GM21619 (cell line): Measurements from ENCODE around the gene COP1.
"Not testable (repeated sequence)": the region's sequence is repeated elsewhere in the genome, so short reads cannot be mapped to it uniquely, and the experiment has no call there.

ENCODE experiments used
- ATAC-seq: cut with Tn5 transposase; IDR thresholded peaks from one replicate; pipeline ENCODE4 v1.9.1; 2021; ENCODE audit not compliant: unreplicated experiment

The COP1 gene

DNA sequence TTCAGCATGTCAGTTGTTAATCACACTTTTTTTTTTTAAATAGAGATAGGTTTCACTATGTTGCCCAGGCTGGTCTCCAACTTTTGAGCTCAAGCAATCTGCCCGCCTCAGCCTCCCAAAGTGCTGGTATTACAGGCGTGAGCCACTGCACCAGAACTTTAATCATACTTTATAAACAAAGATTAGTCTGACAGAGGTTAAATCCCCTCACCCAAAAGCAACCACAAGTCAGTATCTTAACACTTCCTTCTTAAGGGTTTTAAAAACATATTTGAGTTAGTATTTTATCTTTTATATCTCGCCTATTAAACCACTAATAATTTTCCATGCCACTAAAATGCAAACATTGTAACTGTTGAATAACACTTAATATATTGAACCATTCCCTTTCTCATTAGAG lies 70.2 kb downstream of the COP1 start:
- no peak for ATAC-seq

DNA sequence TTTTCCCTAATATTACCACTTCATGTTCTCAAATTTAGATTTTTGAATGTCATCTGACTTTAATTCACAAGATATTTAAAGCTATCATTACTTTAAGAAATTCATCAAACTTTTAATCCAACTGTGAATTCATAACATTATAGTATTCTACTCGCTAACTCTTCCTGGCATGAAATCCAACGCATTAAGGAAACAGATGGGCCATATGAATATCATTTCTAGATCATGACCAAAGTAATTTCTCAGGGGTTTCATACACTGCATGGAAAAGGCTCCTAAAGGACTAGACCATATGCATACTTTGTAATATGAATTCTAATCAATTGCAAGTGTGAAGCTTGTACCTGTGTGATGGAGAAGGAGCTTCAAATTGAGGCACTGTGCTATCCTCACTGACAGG lies 72.4 kb downstream of the COP1 start:
- no peak for ATAC-seq

DNA sequence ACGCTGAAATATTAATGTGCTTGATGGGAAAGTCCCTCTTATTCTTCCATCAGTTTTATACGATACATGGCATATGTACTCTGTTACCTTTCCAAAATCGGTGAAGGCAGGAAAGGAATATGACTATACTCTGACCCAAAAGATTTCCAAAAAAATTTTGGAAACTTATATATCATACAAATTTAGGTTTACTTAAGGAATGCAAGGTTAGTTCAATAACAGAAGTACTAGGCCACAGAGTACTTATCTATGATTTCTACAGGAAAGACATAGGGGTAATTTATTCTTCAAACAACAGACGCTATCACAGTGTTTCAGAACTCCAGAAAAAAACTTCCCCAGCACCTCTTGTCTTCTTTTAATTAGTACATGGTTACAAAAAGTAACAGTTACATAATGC lies 84.8 kb downstream of the COP1 start:
- ATAC-seq: no peak

DNA sequence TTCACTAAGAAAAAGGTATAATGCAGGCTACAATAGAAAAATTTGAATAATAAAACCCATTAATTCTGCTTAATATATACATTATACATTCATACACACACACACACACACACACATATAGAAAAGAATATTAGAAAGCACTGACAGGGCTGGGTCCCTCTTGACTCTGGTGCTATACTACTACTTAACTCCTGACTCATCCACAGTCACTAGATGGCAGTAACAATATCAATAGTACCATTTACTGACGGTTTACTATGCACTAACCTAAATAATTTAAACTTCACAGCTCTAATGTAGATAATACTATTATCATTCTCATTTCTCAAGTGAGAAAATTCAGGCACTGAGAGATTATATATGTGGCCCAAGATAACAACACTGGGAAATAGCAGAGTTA lies 87.5 kb downstream of the COP1 start:
- peak; percentile 57 for ATAC-seq

DNA sequence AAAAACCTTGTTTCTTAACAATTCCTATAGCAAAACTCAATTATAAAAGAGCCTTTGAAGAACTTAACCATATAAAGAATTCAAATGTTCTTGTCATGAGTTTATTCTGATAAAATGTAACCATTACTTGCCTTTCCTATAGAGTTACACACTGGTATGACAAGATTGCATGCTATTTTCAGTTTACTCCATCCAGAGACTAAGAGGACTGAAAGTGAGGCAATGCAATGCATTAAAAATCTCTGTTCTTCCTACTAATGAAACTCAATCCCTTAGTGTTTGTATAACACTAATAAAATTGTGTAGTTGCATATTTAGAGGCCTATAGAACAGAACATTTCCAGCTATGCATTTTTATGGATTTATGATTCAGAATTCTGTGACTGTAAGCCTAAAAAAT lies 88.1 kb downstream of the COP1 start:
- ATAC-seq: no peak

DNA sequence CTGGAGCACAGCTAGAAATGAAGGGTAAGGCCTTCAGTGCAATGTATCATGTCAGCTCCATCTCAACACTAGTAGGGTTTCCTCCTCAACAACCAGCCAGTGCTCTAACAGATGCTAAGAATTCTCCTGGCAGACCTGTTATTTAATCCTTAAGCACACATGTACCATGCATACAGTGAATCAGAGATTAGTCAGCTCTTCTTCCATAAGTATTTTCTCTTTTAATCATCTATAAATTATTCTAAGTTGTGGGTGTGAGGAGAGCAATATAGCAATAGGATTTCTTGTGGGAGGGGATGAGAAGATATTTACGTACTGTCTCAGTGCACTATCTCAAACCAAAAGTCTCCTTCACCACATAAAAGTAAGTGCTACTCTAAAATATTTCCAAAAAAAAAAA lies 95.3 kb downstream of the COP1 start:
- ATAC-seq: no peak

DNA sequence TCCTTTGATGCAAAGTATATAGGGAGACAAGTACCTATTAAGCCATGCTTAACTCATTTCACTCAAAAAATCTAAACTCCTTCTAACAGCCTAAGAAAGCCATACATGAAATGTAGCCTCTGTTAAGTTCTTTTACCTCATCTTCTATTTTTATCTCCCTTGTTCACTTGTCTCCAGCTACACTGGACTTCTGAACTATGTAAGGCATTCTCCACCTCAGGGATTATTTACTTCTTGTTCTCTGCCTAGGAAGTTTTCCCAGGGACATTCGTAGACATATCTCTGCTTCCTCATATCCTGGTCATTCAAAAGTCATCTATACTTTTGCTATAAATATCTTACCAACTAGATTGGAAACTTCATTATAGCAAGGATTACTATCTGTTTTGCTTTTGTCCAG lies 96.9 kb downstream of the COP1 start:
- no peak for ATAC-seq

DNA sequence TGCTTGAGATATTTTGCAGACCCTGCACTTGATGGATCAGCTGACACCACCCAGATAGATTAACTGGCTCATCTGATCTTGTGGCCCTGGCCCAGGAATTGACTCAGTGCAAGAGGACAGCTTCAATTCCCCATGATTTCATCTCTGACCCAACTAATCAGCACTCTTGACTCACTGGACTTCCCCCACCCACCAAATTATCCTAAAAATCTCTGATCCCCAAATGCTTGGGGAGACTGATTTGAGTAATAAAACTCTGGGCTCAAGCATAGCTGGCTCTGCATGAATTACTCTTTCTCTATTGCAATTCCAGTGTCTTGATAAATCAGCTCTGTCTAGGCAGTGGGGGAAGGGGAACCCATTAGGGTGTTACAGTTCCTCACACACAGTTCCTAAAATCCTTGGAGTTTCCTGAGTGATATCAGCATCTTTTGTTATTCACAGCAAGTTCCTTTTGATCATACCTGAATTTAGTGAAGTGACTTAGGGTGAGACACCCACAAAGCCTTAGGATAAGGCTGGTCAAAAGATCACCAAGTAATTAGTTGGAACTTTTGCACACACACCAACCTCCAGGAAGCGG lies 104.2 kb downstream of the COP1 start:
- ATAC-seq: no peak

DNA sequence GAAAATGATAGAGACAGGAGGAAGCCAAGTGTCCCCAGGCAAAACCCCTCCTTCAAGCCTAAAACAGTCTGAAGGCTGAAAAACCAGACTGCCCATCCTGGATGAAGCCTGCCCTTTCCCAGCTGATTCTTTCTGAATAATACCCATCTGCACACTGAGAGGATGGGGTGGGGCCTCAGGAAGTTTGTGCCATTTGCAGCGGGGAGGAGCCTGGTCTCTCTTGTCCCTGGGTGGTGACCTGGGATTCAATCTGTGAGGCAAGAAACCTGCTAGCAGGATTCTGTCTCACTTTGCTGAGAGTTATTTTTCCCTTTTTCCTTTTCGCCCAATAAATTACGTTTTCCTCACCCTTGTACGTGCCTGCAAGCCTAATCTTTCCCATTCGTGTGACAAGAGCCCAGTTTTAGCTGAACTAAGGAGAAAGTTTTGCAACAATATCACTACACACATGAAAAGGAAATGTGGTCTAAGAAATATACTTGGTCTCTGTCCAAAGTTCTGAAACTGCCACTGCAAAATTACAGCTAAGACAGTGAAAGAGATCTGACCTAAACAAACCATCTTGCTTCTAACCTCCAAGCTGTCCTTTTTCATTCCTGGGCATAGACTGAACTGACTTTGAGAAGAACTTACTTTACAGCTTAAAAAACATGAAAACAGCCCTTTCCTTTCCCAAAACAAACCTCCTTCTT lies 105.0 kb downstream of the COP1 start:
- ATAC-seq: no peak

DNA sequence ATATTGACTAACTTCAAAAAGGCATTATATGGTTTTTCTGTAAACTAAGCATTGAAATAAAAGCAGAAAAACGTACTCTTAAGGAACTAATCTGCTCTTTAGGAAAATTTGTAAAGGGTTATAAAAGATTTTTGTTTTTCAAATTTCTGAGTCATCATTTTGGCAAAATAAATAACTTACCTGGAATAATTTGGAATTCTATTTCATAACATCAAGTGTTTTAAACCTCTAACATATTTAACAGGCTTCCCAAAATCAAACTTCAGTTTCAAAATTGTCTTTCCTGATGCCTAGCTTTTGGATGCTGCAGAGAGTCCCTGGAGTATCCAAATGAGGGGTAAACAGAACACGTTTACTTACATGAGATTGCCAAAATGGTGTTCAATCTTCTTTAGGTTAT lies 108.5 kb downstream of the COP1 start:
- no peak for ATAC-seq

DNA sequence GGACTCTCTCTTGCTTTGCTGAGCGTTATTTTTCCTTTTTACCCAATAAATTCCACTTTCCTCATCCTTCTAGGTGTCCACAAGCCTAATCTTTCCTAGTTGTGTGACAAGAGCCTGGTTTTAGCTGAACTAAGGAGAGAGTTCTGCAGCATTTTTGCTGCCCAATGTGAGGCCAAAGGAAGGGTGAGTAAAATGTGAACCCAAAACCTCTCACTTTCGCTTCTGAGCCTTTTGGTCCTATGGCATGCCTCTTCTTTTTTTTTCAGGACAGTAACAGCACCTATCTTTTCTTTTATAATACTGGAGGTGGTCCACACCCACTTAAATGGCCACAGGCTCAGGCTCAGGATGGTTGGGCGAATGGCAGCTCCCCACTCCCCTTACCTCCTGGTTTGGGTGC lies 111.1 kb downstream of the COP1 start:
- no peak for ATAC-seq

DNA sequence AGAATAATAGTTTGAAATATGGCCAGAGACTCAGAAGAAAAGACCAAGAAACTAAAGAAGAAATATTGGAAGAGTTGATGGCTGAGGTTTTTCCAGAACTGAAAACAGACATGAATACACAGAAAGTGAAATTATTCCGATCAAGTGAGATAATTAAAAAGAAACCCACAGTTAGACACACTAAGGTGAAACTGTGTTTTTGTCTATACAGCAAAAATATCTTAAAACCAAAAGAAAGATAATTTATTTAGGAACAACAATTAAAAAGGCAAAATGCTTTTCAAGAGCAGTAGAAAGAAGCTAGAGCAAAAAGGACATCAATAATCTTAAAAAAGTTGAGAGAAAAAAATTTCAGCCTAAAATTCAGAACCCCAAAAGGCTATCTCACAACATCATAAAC lies 116.3 kb downstream of the COP1 start:
- no peak for ATAC-seq

DNA sequence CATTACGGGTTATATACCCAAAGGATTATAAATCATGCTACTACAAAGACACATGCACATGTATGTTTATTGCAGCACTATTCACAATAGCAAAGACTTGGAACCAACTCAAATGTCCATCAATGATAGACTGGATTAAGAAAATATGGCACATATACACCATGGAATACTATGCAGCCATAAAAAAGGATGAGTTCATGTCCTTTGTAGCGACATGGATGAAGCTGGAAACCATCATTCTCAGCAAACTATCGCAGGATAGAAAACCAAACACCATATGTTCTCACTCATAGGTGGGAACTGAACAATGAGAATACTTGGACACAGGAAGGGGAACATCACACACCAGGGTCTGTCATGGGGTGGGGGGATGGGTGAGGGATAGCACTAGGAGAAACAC lies 119.3 kb downstream of the COP1 start:
- not testable (repeated sequence) for ATAC-seq

DNA sequence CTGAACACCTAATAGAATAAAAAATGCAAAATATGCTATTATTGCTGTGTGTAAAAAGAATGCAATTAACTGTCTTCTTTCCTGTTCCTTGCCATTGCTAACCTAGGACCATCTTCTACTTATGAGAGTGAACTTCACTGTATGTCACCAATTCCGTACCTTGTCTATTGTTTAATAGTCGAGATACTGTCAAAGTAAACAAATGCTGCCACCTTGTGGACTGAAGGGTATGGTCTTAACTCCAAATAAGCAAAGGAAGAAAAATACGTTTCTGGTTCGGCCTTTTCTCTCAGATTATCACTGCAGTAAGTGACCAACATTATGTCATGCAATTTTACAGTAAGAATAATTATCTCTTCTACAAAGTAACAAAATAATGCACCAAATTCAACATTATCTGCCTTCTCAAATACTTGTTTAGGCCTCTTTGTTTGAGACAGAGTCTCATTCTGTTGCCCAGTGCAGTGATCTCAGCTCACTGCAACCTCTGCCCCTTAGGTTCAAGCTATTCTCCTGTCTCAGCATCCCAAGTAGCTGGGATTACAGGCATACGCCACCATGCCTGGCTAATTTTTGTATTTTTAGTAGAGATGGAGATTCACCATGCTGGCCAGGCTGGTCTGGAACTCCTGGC lies 133.4 kb downstream of the COP1 start:
- peak; percentile 70 for ATAC-seq

DNA sequence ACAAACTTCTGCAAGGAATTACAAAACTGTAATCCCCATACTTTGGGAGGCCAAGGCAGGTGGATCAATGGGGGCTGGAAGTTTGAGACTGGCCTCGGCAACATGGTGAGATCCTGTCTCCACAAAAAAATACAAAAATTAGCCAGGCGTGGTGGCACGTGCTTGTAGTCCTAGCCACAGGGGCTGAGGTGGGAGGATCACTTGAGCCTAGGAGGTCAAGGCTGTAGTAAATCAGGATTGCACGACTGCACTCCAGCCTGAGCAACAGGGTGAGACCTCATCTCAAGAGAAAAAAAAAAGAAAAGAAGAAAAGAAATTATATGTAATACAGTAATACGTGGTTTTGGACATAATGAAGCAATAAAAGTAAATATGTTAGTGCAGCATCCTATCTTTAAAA lies 138.2 kb downstream of the COP1 start:
- ATAC-seq: no peak

DNA sequence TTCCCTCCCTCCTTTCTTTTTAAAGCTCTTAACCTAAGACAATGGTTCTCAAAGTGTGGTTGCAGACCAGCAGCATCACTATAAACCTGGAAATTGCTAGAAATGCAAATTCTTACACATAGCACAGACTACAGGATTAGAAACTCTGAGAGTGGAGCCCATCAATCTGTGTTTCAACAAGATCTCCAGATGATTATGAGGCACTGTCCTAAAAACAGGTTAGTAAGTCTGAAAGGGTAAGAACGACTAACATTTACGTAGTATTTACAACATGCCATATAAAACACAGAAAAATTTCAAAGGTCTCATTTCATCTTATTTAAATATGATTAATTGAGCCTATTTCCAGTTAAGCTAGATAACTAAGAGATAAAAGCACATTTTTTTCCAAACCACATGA lies 138.8 kb downstream of the COP1 start:
- ATAC-seq: no peak

DNA sequence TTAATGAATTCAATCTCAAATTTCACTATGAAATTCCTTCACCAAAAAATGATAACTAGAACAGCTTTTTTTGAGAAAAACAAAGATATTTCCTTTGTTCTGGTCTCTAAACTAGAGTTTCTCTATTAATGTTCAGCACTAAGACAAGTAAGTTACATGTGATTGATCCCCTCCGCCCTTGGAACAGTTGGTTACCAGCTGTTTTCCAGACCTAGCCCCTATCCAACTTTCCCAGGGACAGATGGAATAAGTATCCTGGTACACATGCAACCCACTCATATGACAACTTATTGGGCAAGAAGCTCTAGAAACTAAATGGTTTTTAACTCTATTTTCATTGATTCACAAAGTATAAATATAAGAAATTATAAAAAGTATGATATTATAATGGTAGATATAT lies 140.4 kb downstream of the COP1 start:
- no peak for ATAC-seq

DNA sequence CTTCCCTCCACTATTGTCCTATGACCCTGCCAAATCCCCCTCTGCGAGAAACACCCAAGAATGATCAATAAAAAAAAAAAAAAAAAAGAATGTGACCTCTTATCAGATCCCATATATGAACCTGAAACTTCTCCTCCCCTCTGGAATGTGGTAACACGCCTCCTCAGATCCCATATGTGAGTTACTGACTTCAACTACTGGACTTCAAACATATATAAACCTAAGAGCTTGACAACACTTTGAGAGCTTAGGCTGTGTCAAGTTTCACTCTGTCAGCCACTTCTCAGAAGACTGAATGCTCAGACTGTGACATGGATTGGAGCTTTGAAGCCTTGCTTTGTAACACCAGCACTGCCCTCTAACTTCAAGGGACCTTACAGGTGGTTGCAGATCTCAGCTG lies 148.4 kb downstream of the COP1 start:
- no peak for ATAC-seq

DNA sequence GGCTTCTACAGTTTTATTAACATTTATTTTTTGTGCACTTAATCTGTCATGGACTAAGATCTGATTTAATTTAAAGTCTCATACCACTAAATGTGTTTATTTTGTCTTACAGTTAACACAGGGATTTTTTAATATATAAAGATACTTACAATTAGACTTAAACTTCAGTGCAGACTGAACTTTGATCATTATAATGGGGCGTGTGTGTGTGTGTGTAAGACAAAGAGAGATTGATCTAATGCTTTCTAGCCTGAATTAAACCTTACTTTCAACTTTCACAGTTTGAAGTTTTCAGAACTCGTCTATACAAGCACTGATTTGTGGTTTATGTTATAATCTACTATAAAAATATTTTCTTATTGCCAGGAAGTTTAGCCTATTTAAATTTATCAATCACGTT lies 150.8 kb downstream of the COP1 start:
- ATAC-seq: no peak

DNA sequence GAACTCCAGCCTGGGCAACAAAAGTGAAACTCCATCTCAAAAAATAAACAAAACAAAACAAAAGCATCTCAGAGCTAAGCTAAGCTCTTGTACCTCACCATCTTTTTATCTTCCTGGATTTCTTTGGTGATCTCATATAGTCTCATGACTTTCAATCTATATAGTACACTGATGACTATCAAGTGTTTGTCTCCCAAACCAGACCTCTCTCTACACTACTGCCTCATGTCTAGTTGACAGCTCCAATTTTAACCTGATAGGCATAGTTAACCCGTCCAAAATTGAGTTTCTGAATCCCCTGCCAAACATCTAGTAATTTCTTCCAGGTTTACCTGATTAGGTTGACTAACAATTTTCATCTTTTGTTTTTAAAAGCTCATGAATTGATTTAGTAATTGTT lies 151.7 kb downstream of the COP1 start:
- ATAC-seq: no peak

DNA sequence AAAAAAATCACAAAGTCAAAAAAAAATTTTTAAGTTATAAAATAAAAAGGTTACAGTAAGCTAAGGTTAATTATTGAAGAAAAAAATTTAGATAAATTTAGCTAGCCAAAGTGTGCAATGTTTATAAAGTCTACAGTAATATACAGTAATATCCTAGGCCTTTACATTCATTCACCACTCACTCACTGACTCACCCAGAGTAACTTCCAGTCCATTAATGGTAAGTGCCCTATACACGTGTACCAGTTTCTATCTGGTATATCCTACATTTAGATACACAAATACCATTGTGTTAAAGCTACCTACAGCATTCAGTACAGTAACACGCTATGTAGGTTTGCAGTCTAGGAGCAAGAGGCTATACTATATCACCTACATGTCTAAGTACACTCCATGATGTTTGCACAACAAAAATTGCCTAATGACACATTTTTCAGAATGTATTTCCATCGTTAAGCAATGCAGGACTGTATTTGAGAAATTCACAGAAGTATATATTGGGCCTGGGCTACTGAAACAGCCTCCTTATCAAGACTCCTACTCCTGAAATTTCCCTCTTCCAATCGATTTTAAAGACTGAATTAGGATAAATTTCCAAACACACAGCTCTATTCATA lies 155.1 kb downstream of the COP1 start:
- no peak for ATAC-seq

DNA sequence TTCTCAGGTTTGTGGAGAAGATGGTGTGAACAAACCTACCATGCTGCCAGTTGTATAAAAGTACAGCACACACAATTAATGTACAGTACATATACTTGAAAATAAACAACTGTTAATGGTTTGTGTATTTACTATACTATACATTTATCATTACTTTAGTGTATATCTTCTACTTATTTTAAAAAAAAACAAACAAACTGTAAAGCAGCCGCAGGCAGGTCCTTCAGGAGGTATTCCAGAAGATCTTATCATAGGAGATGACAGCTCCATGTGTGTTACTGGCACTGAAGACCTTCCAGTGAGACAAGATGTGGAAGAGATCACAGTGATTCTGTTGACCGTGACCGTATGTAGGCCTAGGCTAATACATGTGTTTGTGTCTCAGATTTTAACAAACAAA lies 155.7 kb downstream of the COP1 start:
- ATAC-seq: no peak
